HEK293 (cell line): ENCODE data around the gene PLEKHA1.

ENCODE experiments used
- CTCF ChIP-seq: fragments of 450-650 bp; formaldehyde crosslinking; IDR thresholded peaks from 2 replicates; pipeline ENCODE4 v1.5.1; 2016; ENCODE audit warnings: missing biosample characterization, missing genetic modification characterization
- TRIM28 ChIP-seq: IDR thresholded peaks from 2 replicates; pipeline ENCODE4 v1.6.1; 2011; ENCODE audit warnings: low read length, control low read depth, borderline replicate concordance
- YY1 ChIP-seq: fragments of 450-650 bp; formaldehyde crosslinking; IDR thresholded peaks from 2 replicates; pipeline ENCODE4 v1.5.1; 2018; ENCODE audit warnings: missing biosample characterization, missing genetic modification characterization
- ZNF174 ChIP-seq: fragments of 450-650 bp; formaldehyde crosslinking; IDR thresholded peaks from 2 replicates; pipeline ENCODE4 v1.5.0; 2017; ENCODE audit warnings: missing biosample characterization, mild to moderate bottlenecking, missing genetic modification characterization
- ZNF274 ChIP-seq, 2 experiments: fragments of 200-500 bp in 1 of 2; fragments of 450-650 bp in 1 of 2; sonication (Bioruptor generic) in 1 of 2; formaldehyde crosslinking in 1 of 2; IDR thresholded peaks; 2 replicates each; pipeline versions ENCODE4 v1.5.1 to v1.6.1; 2014 to 2016; ENCODE audit warnings: borderline replicate concordance in 1 of 2, inconsistent platforms in 1 of 2, low read length in 1 of 2, missing biosample characterization in 1 of 2, missing genetic modification characterization in 1 of 2
- ZNF37A ChIP-seq: fragments of 450-650 bp; IDR thresholded peaks from 2 replicates; pipeline ENCODE4 v1.5.1; 2018; ENCODE audit warnings: missing biosample characterization, missing genetic modification characterization

- TF ChIP-seq CTCF (no peak), YY1 (tag by site-specific recombination) (no peak), ZNF274 (IDR thresholded peaks at IDR 0.05; ENCODE audit: low read length) (no peak), ZNF274 (tag by site-specific recombination; IDR thresholded peaks at IDR 0.05; ENCODE audit: borderline replicate concordance) (no peak), ZNF174 (tag by site-specific recombination) (no peak), ZNF37A (tag by site-specific recombination) (no peak), TRIM28 (no peak)
Observed at GRCh38 chr10:122338609-122339441, 35.7 kb upstream of the PLEKHA1 start.
